Sigmoid colon (tissue), 7 donors: ENCODE results near the gene NR1H2. TPM values are rescaled to one million over a fixed set of nuclear protein-coding genes. Genes with fewer than 3 reads are reported as not detected.
A peak's percentile ranks its signal among the peaks of the same experiment; 100 is the strongest.

Experiments used
- DNase-seq: peaks from one replicate; pipeline ENCODE4 v3.0.0-alpha.2; 2019
- H3K27ac ChIP-seq, 4 donors: fragments of 200-600 bp; sonication (generic); one replicate each; pipeline ENCODE4 v1.5.1; 2016 to 2019; ENCODE audit warnings: mild to moderate bottlenecking in 1 of 4
- H3K27me3 ChIP-seq, 3 donors: fragments of 200-600 bp; sonication (generic); one replicate each; pipeline ENCODE4 v1.5.1; 2019; ENCODE audit warnings: mild to moderate bottlenecking in 1 of 3
- H3K36me3 ChIP-seq, 4 donors: fragments of 200-600 bp; sonication (generic); one replicate each; pipeline ENCODE4 v1.5.1; 2016 to 2019
- H3K4me1 ChIP-seq, 4 donors: fragments of 200-600 bp; sonication (generic); one replicate each; pipeline ENCODE4 v1.5.1; 2017 to 2019
- H3K4me3 ChIP-seq, 4 donors: fragments of 200-600 bp; sonication (generic); one replicate each; pipeline ENCODE4 v1.5.1; 2017 to 2019; ENCODE audit warnings: mild to moderate bottlenecking in 2 of 4, moderate library complexity in 1 of 4
- H3K9me3 ChIP-seq, 4 donors: fragments of 200-600 bp in 3 of 4; sonication (generic) in 3 of 4; one replicate each; pipeline versions ENCODE4 v1.5.1 to v1.6.1; 2013 to 2019
- EP300 ChIP-seq, 4 donors: sonication (generic); formaldehyde crosslinking; IDR thresholded peaks; one replicate each; pipeline ENCODE4 v1.6.1; 2017; ENCODE audit warnings: antibody characterized with exemption in 4 of 4
- POLR2A ChIP-seq, 2 donors: fragments of 450-650 bp; IDR thresholded peaks; one replicate each; pipeline ENCODE4 v1.6.1; 2016; ENCODE audit warnings: antibody characterized with exemption in 2 of 2, mild to moderate bottlenecking in 2 of 2, moderate library complexity in 2 of 2
- POLR2AphosphoS5 ChIP-seq, 4 donors: sonication (generic); formaldehyde crosslinking; IDR thresholded peaks; one replicate each; pipeline ENCODE4 v1.6.1; 2017; ENCODE audit warnings: antibody characterized with exemption in 4 of 4
- WGBS, 2 donors: extraction: QIAGEN DNeasy Blood & Tissue Kit; methylation state at CpG; one replicate each; pipeline ENCODE4 v1.1.7; 2013; 5-methylcytosine and 5-hydroxymethylcytosine counted together
- intact Hi-C: fragments of 100-400 bp; cut with DNase I; formaldehyde crosslinking; loops from one replicate; pipeline ENCODE4 v1.15.1; 2023
- polyA plus RNA-seq, 3 donors: library from polyadenylated mRNA; stranded (reverse); fragments of 200-250 nt; gene quantifications; one replicate each; pipeline ENCODE4 v1.2.3, GENCODE V29; 2013
- total RNA-seq, 4 donors: library from RNA; depleted of rRNA; stranded (reverse); fragments of >200 nt; gene quantifications; one replicate each; pipeline ENCODE4 v1.1.0, GENCODE V29; 2016
- TF ChIP-seq, protein P1 (sequence below), 4 experiments: fragments of 450-650 bp in 3 of 4; fragments of 200-600 bp in 1 of 4; IDR thresholded peaks; one replicate each; pipeline ENCODE4 v1.5.1; 2016 to 2019; ENCODE audit warnings: antibody characterized with exemption in 4 of 4, mild to moderate bottlenecking in 3 of 4, moderate library complexity in 2 of 4
- donor health status: healthy with polysubstance abuse.
- donor health status: Bipolar disorder and iron deficiency.
- donor health status: healthy.

Gene NR1H2
- total and polyA plus RNA-seq, 7 donors = 58.9 to 143 (median 92.5) TPM

DNA sequence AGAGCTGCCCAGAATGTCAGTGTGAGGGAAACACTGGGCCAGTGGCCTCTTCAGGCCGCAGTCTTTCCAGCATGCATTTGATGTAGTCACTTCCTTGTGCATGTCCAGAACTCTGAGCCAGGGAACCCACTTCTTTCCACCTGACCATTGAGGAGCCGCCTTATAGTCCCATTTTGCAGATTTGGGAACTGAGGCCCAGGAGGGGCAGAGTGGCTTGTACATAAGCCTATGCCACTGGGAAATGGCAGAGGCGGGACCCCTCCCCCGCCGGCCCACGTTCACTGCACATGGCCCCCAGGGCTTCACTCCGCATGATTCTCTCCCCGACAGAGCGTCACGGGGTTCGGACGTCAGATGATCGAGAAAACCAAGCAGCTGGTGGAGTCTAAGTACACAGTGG is 36.8 kb downstream of the NR1H2 start:
- intact Hi-C loops = no loop called here
- 94 to 95% methylated on average over 13 of the region's 13 CpGs for WGBS, 2 donors
- DNase-seq = no peak

DNA sequence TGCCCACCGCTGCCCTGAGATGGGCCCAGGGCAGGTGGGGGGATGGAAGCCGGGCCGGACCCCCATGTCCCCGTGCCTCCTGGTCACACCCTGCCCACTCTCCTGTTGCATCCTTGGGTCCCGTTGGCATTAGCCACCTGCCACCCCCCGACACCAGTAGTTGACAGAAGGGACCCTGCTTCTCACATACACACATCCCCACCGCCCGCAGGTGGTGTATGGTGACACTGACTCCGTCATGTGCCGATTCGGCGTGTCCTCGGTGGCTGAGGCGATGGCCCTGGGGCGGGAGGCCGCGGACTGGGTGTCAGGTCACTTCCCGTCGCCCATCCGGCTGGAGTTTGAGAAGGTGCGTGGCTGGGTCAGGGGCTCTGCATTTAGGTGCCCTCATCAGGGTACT is 37.3 kb downstream of the NR1H2 start:
- intact Hi-C loops = no loop called here
- DNase-seq = no peak
- no peak overlapping the region for H3K27ac ChIP-seq
- peaks cover 0 to 4% (median 1%) of the 10 kb centered on the region in 4 donors for H3K4me1 ChIP-seq
- H3K36me3 ChIP-seq = peaks cover 0 to 16% (median 8%) of the 10 kb centered on the region in 4 donors
- no peak overlapping the region for H3K4me3 ChIP-seq
- WGBS, 2 donors = 95 to 97% methylated on average over 21 of the region's 21 CpGs
- H3K9me3 ChIP-seq = no peaks in the 10 kb centered on the region
- no peak for TF ChIP-seq POLR2A (IDR thresholded peaks at IDR 0.05)
- TF ChIP-seq, protein P1, sequence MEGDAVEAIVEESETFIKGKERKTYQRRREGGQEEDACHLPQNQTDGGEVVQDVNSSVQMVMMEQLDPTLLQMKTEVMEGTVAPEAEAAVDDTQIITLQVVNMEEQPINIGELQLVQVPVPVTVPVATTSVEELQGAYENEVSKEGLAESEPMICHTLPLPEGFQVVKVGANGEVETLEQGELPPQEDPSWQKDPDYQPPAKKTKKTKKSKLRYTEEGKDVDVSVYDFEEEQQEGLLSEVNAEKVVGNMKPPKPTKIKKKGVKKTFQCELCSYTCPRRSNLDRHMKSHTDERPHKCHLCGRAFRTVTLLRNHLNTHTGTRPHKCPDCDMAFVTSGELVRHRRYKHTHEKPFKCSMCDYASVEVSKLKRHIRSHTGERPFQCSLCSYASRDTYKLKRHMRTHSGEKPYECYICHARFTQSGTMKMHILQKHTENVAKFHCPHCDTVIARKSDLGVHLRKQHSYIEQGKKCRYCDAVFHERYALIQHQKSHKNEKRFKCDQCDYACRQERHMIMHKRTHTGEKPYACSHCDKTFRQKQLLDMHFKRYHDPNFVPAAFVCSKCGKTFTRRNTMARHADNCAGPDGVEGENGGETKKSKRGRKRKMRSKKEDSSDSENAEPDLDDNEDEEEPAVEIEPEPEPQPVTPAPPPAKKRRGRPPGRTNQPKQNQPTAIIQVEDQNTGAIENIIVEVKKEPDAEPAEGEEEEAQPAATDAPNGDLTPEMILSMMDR (IDR thresholded peaks at IDR 0.05) = no peak
- no peak for TF ChIP-seq EP300 (IDR thresholded peaks at IDR 0.05)
- TF ChIP-seq POLR2AphosphoS5 (IDR thresholded peaks at IDR 0.05) = no peak
- H3K27me3 ChIP-seq = peaks cover 7 to 21% (median 15%) of the 10 kb centered on the region in 3 donors

More for the DNA sequence above, 36.8 kb downstream of the NR1H2 start:
- Histone ChIP-seq H3K27me3 (peaks cover 4 to 17% (median 11%) of the 10 kb centered on the region in 3 donors), H3K4me1 (no peaks in the 10 kb centered on the region), H3K27ac (no peak overlapping the region), H3K4me3 (no peak overlapping the region), H3K36me3 (peaks cover 0 to 16% (median 9%) of the 10 kb centered on the region in 4 donors), H3K9me3 (no peaks in the 10 kb centered on the region)
- TF ChIP-seq POLR2AphosphoS5 (IDR thresholded peaks at IDR 0.05) = no peak
- TF ChIP-seq, protein P1 (IDR thresholded peaks at IDR 0.05) = no peak
- TF ChIP-seq POLR2A (IDR thresholded peaks at IDR 0.05) = no peak
- no peak for TF ChIP-seq EP300 (IDR thresholded peaks at IDR 0.05)

DNA sequence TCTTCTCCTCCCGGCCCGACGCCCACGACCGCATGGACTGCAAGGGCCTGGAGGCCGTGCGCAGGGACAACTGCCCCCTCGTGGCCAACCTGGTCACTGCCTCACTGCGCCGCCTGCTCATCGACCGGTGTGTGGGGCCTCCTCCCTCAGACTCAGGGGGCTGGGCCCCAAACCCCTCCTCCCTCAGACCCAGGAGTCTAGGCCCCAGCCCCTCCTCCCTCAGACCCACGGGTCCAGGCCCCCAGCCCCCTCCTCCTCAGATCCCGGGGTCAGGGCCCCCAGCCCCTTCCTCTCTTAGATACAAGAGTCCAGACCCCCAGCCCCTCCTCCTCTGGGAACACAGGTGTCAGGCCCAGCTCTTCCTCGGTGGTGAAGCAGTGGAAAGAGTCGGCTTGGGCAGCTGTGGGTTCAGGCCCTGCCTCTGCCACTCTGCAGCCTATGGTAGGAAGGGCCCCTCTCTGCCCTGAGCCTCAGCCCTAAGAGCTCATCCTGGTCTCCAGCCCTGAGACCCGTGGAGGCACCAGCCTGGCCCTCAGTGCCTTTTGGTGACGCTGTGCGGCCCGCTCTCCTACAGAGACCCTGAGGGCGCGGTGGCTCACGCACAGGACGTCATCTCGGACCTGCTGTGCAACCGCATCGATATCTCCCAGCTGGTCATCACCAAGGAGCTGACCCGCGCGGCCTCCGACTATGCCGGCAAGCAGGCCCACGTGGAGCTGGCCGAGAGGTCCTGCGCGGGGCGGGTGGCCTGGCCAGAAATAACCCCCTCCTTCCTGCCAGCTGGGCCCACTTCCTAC is 38.8 kb downstream of the NR1H2 start:
- Histone ChIP-seq H3K4me1 (peaks cover 0 to 9% (median 7%) of the 10 kb centered on the region in 4 donors), H3K9me3 (no peaks in the 10 kb centered on the region), H3K27ac (no peak overlapping the region), H3K36me3 (peaks cover 0 to under 1% (median 0%) of the 10 kb centered on the region in 4 donors), H3K27me3 (peaks cover 17 to 37% (median 31%) of the 10 kb centered on the region in 3 donors), H3K4me3 (no peak overlapping the region)
- intact Hi-C loops = loop anchor here (1.0 kb wide), 2 partner anchors 47 to 59 kb away; no protein-coding TSS in a partner anchor
- peak; percentile 86 for DNase-seq
- TF ChIP-seq POLR2A (IDR thresholded peaks at IDR 0.05) (no peak), EP300 (IDR thresholded peaks at IDR 0.05) (no peak)
- TF ChIP-seq, protein P1 (IDR thresholded peaks at IDR 0.05) = peak; percentile 66 to 90 (median 71)
- WGBS, 2 donors = 41 to 51% methylated on average over 37 of the region's 37 CpGs

DNA sequence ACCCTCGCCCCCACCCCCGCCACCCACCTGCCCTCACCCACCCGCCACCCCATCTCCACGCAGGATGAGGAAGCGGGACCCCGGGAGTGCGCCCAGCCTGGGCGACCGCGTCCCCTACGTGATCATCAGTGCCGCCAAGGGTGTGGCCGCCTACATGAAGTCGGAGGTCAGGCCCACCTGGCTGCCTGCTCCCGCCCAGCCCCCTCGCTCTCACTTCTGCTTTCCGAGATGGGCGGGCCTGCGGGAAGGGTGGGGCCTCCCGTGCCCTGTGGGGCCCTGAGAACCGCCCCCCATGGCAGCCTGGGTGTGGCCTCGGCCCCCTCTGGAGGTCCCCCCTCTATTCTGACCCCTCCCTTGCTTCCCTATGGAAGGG is 39.4 kb downstream of the NR1H2 start:
- Histone ChIP-seq H3K27ac (no peak overlapping the region), H3K36me3 (no peaks in the 10 kb centered on the region), H3K4me1 (peaks cover 0 to 9% (median 7%) of the 10 kb centered on the region in 4 donors), H3K4me3 (no peak overlapping the region), H3K9me3 (no peaks in the 10 kb centered on the region), H3K27me3 (peaks cover 17 to 42% (median 36%) of the 10 kb centered on the region in 3 donors)
- intact Hi-C loops = loop anchor here (1.0 kb wide), 1 partner anchor 59 kb away; no protein-coding TSS in a partner anchor
- TF ChIP-seq POLR2AphosphoS5 (IDR thresholded peaks at IDR 0.05) = no peak
- TF ChIP-seq POLR2A (IDR thresholded peaks at IDR 0.05) = no peak
- TF ChIP-seq, protein P1 (IDR thresholded peaks at IDR 0.05) = no peak
- no peak for TF ChIP-seq EP300 (IDR thresholded peaks at IDR 0.05)
- DNase-seq = no peak
- 31 to 54% methylated on average over 22 of the region's 22 CpGs for WGBS, 2 donors
